Bronchial epithelial cell (primary cell): ENCODE results near the gene PRKG1. TPM values are rescaled to one million over a fixed set of nuclear protein-coding genes. Genes with fewer than 3 reads are reported as not detected.

ENCODE experiments used
- DNase-seq: peaks from one replicate; pipeline ENCODE4 v3.0.0-alpha.2; 2010; ENCODE audit warnings: low read depth
- FAIRE-seq: peaks from 2 replicates; lab custom pipeline; 2011; peaks lifted over from hg19 to GRCh38; lab: Jason Lieb, UNC
- H3K27me3 ChIP-seq: 2 replicates; pipeline ENCODE4 v1.5.1; 2011; ENCODE audit warnings: low read length; ENCODE audit not compliant: control insufficient read depth, insufficient read depth
- H3K36me3 ChIP-seq: 2 replicates; pipeline ENCODE4 v1.5.1; 2011; ENCODE audit warnings: low read length; ENCODE audit not compliant: control insufficient read depth, insufficient read depth
- H3K4me3 ChIP-seq: 2 replicates; pipeline ENCODE4 v1.5.1; 2011; ENCODE audit warnings: mild to moderate bottlenecking, low read depth, low read length, control low read depth
- CTCF ChIP-seq: IDR thresholded peaks from 2 replicates; pipeline ENCODE4 v1.5.1; 2011; ENCODE audit warnings: mild to moderate bottlenecking, moderate library complexity, low read length, control low read depth, inconsistent platforms; ENCODE audit not compliant: insufficient read depth, severe bottlenecking
- total RNA-seq: library from RNA; depleted of rRNA; stranded (reverse); fragments of >200 nt; gene quantifications from 2 replicates; pipeline ENCODE4 v1.2.1, GENCODE V29; 2014

PRKG1 gene
- total RNA-seq, 1 donor from 2014 or later, result 0.26 TPM

GRCh38 chr10:51694086-51694768 is 619.9 kb downstream of the PRKG1 start:
- peaks cover 2% of the 10 kb centered on the region for H3K36me3 ChIP-seq
- H3K27me3 ChIP-seq, result no peaks in the 10 kb centered on the region
- H3K4me3 ChIP-seq, result no peak overlapping the region
- DNase-seq (no peak), FAIRE-seq (no peak)
- no peak for TF ChIP-seq CTCF

DNA sequence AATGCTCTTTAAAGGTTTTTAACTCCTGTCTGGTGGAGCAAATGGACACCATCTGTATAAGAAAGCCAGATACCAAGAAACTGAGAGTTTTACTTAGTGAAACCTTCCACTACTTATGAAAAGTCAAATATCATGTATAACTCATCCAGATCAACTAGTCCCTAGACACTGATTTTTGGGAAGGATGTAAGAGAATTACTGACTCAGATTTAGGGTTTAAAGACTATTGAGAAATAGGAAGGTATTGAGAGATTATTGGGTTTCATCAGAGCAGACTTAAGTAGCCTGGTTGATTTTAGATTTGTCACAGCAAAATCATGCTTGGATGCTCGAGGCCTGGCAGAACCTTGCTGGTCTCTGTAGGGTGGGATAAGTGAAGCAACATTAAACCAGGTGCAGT is 622.0 kb downstream of the PRKG1 start:
- H3K4me3 ChIP-seq, result no peak overlapping the region
- TF ChIP-seq CTCF, result no peak
- no peaks in the 10 kb centered on the region for H3K27me3 ChIP-seq
- no peak for DNase-seq
- FAIRE-seq, result no peak
- H3K36me3 ChIP-seq, result peaks cover 2% of the 10 kb centered on the region

DNA sequence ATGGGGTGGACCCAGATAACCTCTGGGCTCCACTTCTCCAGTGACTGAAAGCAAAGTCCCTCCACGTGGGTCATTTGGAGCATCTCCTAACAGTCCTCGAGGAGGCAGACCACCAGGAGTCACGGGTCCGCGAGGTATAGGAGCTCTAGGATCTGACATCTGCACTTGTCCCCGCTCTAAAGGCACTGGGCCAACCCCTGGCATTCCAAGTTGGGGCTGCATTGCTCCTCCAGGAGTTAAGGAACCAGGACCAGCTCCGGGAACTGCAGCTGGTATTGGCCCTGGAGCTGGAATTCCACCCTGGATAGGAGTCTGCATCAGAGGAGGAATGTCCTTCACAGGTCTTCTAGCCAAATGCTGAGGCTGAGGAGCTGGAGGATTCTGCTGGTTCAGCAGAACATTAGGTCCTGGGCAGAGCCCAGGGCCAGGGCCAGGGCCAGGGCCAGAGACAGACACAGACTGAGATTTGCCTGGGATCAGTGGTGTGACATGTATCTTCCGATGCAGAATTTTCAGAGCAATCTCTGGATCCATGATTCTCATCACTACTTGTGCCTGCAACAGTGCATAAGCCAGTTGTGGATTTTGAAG is 624.3 kb downstream of the PRKG1 start:
- FAIRE-seq (no peak), DNase-seq (no peak)
- TF ChIP-seq CTCF, result no peak
- H3K27me3 ChIP-seq, result no peaks in the 10 kb centered on the region
- peak overlapping the region; percentile 56 for H3K4me3 ChIP-seq
- peaks cover 2% of the 10 kb centered on the region for H3K36me3 ChIP-seq

GRCh38 chr10:51699145-51699474 is 624.8 kb downstream of the PRKG1 start:
- peaks cover 2% of the 10 kb centered on the region for H3K36me3 ChIP-seq
- H3K4me3 ChIP-seq, result peak overlapping the region; percentile 56
- DNase-seq (no peak), FAIRE-seq (no peak)
- H3K27me3 ChIP-seq, result no peaks in the 10 kb centered on the region
- no peak for TF ChIP-seq CTCF

DNA sequence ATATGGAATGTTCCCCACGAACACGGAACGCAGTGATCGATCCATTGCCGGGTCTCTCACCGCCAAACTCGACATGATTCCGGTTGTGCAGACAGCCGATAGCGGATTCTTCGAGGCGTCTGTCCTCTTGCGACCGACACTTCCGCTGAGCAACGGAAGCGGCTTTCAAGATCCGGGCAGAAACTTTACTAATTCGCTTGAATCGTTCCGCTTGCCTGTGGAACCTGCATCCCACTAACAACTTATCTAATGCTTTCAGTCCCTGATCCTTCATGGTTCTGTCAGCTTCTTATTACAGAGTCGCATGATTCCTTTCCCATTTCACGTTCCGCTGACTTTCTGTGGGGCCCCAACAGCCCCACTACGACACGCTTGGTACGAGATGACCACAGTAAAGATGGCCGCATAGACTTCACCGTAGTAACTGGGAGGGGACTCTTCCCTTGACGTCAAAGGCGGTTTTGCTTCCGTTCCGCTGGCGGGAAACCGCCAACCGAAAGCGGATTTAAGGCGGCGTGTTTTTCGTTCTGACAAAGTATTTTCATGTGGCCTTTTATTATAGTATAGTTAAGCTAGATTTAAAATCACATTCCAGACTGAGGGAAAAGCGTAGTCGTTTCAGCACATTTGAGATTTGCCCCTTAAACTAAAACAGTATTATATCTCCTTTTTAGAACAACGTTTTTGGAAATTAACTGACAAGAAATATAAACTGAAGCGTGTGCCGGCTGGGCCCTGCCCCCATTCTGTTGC is 625.4 kb downstream of the PRKG1 start, which contains the start of gene CSTF2T:
TSS of gene CSTF2T (minus strand) at position 121 of the 753 bp plus-strand sequence. CDS start at position 75, 46 bp downstream.
- FAIRE-seq, result peak; percentile 40
- peak; percentile 84 for DNase-seq
- H3K36me3 ChIP-seq, result peaks cover 2% of the 10 kb centered on the region
- H3K4me3 ChIP-seq, result peak within 1 kb of the TSS; percentile 56
- TF ChIP-seq CTCF, result no peak
- H3K27me3 ChIP-seq, result no peaks in the 10 kb centered on the region
